NCI-H187 (cell line): ENCODE measurements around the gene UPK3BL1.
"Not testable (repeated sequence)": the region's sequence is repeated elsewhere in the genome, so short reads cannot be mapped to it uniquely, and the experiment has no call there.

ENCODE experiments used
- DNase-seq, 2 experiments: peaks; one replicate each; lab custom pipeline; 2025; lab: John Stamatoyannopoulos, UW

UPK3BL1 gene

DNA sequence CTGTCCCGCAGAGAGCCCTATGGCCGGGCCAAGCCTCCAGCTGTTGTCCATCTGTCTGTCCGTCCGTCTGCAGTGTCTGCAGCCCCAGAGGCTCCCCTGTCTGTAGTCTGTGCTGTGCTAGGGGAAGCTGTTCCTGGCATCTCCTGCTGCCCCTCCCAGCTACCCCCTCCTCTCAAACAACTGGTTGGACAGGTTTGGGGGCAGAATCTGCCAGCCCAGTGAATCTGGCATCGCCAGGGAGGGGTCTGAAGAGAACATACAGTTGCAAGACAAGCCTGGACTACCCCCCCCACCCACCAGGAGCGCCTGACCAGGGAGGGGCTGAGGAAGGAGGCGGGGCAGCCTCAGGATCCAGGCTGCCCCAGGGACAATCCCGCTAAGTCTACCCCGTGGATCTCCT lies at the start of gene UPK3BL1:
Gene UPK3BL1, minus strand, starts transcription at position 101 of the 400 bp plus-strand sequence. Its CDS starts 50 bp downstream, at position 51.
- DNase-seq, result not testable (repeated sequence)

- DNase-seq, result not testable (repeated sequence)
Measured at GRCh38 chr7:102690602-102691001, 48.0 kb upstream of the UPK3BL1 start.

GRCh38 chr7:102689436-102690282 lies 47.1 kb upstream of the UPK3BL1 start:
- not testable (repeated sequence) for DNase-seq

DNA sequence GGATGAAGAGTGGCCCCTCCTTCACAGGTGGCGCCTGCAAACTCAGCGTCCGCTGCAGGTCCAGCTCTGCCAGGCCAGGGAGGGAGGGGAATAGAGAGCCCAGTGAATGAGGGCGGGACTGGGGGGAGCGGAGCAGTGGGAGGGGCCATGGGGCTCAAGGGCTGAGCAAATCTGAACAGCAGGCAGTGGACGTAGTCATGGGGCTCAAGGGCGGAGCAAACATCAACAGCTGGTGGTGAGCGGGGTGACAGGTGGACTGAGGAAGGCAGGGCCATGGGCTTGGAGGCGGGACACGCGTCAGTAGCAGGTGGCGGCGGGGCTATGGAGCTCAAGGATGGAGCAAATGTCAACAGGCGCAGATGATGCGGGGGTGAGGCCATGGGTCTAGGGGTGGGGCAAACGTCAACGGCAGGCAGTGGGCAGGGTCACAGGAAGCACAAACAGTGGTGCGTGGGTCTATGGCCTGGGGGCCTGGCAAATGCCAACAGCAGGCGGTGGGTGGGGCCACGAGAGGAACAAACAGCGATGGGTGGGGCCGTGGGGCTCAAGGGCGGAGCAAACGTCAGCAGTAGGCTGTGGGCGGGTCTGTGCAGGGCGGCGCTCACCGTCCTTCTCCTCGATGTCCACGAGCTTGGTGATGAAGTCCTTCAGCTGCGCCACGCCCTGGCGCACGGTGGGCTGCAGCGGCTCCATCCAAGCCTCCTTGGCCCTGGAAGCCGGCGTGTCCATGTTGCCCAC lies 45.9 kb upstream of the UPK3BL1 start:
- not testable (repeated sequence) for DNase-seq

DNA sequence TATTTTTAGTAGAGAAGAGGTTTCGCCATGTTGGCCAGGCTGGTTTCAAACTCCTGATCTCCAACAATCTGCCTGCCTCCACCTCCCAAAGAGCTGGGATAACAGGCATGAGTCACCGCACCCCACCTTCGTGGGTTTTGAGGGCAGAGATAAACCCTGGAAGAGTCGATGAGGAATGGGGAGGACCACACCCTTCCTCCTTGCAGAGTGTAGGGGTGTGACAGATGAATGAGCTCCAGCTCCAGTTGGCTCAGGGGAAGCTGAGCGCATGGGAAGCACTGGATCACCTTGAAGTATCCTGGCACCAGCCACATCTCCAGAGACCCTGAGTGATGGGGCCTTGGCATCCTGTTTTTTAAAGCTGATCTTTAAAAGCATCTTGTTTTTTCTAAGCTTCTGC lies 40.0 kb upstream of the UPK3BL1 start:
- not testable (repeated sequence) for DNase-seq

DNA sequence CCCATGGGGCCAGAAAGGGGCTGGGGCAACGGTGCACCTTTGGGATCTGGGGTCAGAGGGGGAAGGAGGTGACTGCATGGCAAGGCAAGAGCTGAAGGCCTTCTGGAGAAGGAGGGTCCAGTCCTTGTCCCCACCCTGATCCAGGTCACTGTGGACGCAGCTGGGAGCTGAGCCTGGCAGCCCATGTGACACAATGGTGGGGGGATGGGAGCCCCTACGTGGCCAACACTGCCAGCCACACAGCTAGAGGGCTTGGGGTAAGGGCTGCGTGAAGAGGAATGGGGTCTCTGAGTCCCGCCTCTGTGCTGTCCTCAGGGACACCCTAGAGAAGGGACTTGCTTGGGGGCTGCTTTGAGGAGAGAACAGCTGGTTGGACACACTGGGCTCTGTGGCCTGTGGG lies 38.2 kb upstream of the UPK3BL1 start:
- DNase-seq, result not testable (repeated sequence)

- not testable (repeated sequence) for DNase-seq
Measured at GRCh38 chr7:102675545-102675944, 33.0 kb upstream of the UPK3BL1 start.

DNA sequence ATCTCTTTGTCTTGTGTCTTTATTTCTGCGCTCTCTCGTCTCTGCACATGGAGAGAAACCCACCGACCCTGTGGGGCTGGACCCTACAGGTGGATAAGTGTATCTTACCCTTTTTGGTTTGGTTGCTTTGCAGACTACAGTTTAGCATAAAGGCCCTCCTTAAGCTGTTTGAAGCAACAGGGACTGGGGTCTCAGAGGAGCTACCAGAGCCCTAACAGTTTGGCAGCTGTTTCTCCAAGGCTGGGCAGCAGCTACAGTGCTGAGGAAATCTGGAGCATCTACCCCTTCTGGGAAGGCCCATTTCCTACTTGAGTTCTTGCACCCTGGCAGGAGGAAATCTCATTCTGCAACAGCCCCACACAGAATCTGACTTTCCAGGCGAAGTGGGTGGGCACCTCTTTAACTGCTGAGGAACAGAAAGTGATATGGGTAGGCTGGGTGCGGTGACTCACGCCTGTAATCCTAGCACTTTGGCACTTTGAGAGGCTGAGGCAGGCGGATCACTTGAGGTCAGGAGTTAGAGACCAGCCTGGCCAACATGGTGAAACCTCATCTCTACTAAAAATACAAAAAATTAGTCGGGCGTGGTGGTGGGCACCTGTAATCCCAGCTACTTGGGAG lies 31.0 kb upstream of the UPK3BL1 start:
- not testable (repeated sequence) for DNase-seq

- DNase-seq, result not testable (repeated sequence)
Measured at GRCh38 chr7:102671956-102672307, 29.3 kb upstream of the UPK3BL1 start.

GRCh38 chr7:102671166-102671955 lies 28.8 kb upstream of the UPK3BL1 start, which contains the start of gene POLR2J2:
Gene POLR2J2 (minus strand): TSS chr7:102671663. CDS start chr7:102671601, 62 bp downstream.
- DNase-seq, result not testable (repeated sequence)

DNA sequence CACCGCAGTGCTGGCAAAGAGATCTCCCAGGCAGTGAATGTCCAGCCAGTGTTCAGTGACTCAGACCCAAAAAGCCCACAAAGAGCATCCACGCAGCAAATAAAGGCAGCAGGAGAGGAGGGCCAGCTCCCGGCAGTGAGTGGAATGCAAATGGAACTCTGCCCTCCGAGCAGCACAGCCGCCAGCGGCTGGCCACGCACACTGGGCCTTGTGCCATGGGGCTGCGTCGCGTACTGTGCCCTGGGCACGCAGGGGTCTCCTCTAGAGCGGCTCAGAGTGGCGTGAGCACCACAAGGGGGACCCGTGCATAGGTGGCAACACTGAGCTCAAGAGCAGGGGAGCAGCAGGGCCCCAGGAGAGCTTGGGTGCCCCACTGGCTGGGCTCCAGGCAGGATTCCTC lies 24.9 kb upstream of the UPK3BL1 start:
- DNase-seq, result not testable (repeated sequence)

GRCh38 chr7:102666850-102667249 lies 24.3 kb upstream of the UPK3BL1 start:
- DNase-seq, result not testable (repeated sequence)

GRCh38 chr7:102664765-102665164 lies 22.2 kb upstream of the UPK3BL1 start:
- not testable (repeated sequence) for DNase-seq

- not testable (repeated sequence) for DNase-seq
Measured at GRCh38 chr7:102649924-102650323, 7.3 kb upstream of the UPK3BL1 start, which contains the start of gene SPDYE2B. Gene SPDYE2B (plus strand): TSS chr7:102650319. CDS start chr7:102652349, 2,030 bp downstream.

GRCh38 chr7:102647813-102648212 lies 5.2 kb upstream of the UPK3BL1 start:
- not testable (repeated sequence) for DNase-seq

- DNase-seq, result not testable (repeated sequence)
Measured at GRCh38 chr7:102643404-102643803, 813 bp upstream of the UPK3BL1 start.

GRCh38 chr7:102638848-102639247 lies 3.7 kb downstream of the UPK3BL1 start:
- DNase-seq, result not testable (repeated sequence)

GRCh38 chr7:102636956-102637355 lies 5.6 kb downstream of the UPK3BL1 start:
- DNase-seq, result not testable (repeated sequence)

DNA sequence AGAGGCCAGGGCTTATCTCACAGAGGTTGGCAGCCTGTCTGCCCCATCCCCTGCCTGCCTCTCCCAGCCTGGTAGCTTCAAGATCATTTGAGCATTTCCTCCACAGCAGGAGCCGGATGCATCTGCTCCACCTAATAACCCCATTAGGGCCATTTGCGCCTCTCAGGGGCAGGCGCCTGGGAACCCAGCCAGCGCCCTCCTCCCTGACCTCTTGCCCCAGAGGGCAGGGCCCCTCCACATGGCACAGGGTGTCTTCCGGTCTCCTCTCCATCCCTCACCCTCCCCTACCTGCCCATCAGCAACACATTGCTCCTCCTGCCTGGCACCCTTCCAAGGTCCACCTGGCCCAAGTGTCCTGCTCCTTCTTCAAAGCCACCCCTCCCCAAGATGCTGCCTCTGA lies 7.2 kb downstream of the UPK3BL1 start:
- DNase-seq, result not testable (repeated sequence)

DNA sequence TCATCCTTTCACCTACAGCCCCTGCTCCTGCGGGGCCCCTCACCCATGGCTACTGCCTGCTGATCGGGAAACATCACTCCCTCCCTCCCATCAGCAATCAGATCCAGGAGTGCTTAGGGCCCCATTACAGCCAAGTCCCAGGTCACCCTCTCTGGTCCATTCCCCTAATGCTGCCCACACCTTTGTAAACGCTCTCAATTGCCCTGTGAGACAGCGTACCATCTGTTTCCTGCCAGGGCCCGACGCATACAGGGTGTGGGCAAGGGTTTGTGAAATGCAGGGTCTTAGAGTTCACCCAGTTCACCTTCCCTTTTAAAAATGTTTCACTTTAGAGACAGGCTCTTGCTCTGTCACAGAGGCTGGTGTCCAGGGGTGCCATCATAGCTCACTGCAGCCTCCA lies 8.3 kb downstream of the UPK3BL1 start:
- not testable (repeated sequence) for DNase-seq

- DNase-seq, result not testable (repeated sequence)
Measured at GRCh38 chr7:102630622-102631021, 12.0 kb downstream of the UPK3BL1 start.
